CD4-positive, alpha-beta T cell treated with Interleukin-21 for 1 hour (primary cell): Measurements from ENCODE around the gene PRDM9.
A peak's percentile ranks its signal among the peaks of the same experiment; 100 is the strongest.
"Not testable (repeated sequence)": the region's sequence is repeated elsewhere in the genome, so short reads cannot be mapped to it uniquely, and the experiment has no call there.

Source experiments
- DNase-seq: peaks from one replicate; pipeline ENCODE4 v3.0.0-alpha.2; 2020

The PRDM9 gene

GRCh38 chr5:23507278-23507685 lies at the start of gene PRDM9:
Gene PRDM9 (plus strand): TSS chr5:23507609. CDS start chr5:23509034, 1,425 bp downstream.
- peak; percentile 24 for DNase-seq

GRCh38 chr5:23457780-23458179 lies 49.6 kb upstream of the PRDM9 start:
- no peak for DNase-seq

GRCh38 chr5:23459214-23459613 lies 48.2 kb upstream of the PRDM9 start:
- DNase-seq, result no peak

- no peak for DNase-seq
Observed at GRCh38 chr5:23461576-23461975, 45.8 kb upstream of the PRDM9 start.

- no peak for DNase-seq
Observed at GRCh38 chr5:23466401-23466912, 41.0 kb upstream of the PRDM9 start.

GRCh38 chr5:23468658-23469057 lies 38.8 kb upstream of the PRDM9 start:
- DNase-seq, result no peak

GRCh38 chr5:23473915-23474314 lies 33.5 kb upstream of the PRDM9 start:
- no peak for DNase-seq

- no peak for DNase-seq
Observed at GRCh38 chr5:23474315-23474714, 33.1 kb upstream of the PRDM9 start.

GRCh38 chr5:23476580-23476979 lies 30.8 kb upstream of the PRDM9 start:
- DNase-seq, result no peak

GRCh38 chr5:23482642-23483041 lies 24.8 kb upstream of the PRDM9 start:
- DNase-seq, result no peak

GRCh38 chr5:23483090-23483489 lies 24.3 kb upstream of the PRDM9 start:
- DNase-seq, result no peak

GRCh38 chr5:23484096-23484495 lies 23.3 kb upstream of the PRDM9 start:
- no peak for DNase-seq

- DNase-seq, result not testable (repeated sequence)
Observed at GRCh38 chr5:23486227-23486626, 21.2 kb upstream of the PRDM9 start.

- DNase-seq, result no peak
Observed at GRCh38 chr5:23490993-23491392, 16.4 kb upstream of the PRDM9 start.

GRCh38 chr5:23494558-23494957 lies 12.9 kb upstream of the PRDM9 start:
- DNase-seq, result no peak

- DNase-seq, result no peak
Observed at GRCh38 chr5:23496576-23496975, 10.8 kb upstream of the PRDM9 start.

GRCh38 chr5:23506329-23507236 lies 826 bp upstream of the PRDM9 start:
- no peak for DNase-seq

GRCh38 chr5:23510434-23510833 lies 3.0 kb downstream of the PRDM9 start:
- DNase-seq, result not testable (repeated sequence)

- no peak for DNase-seq
Observed at GRCh38 chr5:23522553-23522952, 15.1 kb downstream of the PRDM9 start.

GRCh38 chr5:23523031-23523430 lies 15.6 kb downstream of the PRDM9 start:
- DNase-seq, result no peak

- DNase-seq, result no peak
Observed at GRCh38 chr5:23523998-23524397, 16.6 kb downstream of the PRDM9 start.

- DNase-seq, result no peak
Observed at GRCh38 chr5:23525751-23526150, 18.3 kb downstream of the PRDM9 start.

GRCh38 chr5:23526616-23527015 lies 19.2 kb downstream of the PRDM9 start:
- not testable (repeated sequence) for DNase-seq

GRCh38 chr5:23527216-23527920 lies 20.0 kb downstream of the PRDM9 start:
- not testable (repeated sequence) for DNase-seq
